Body of pancreas (tissue), 4 donors: Measurements from ENCODE around the gene ASB18. TPM values are rescaled to one million over a fixed set of nuclear protein-coding genes. Genes with fewer than 3 reads are reported as not detected.

Experiments used
- ATAC-seq: fragments of 150-250 bp; one replicate; pipeline ENCODE4 v1.9.1; 2016
- DNase-seq, 4 donors: peaks; one replicate each; pipeline ENCODE4 v3.0.0-alpha.2; 2019
- H3K27ac ChIP-seq, 4 donors: fragments of 200-600 bp; sonication (generic); 1 replicate in 3 of 4; 2 replicates in 1 of 4; pipeline versions ENCODE4 v1.5.1 to v1.6.1; 2016 to 2019; ENCODE audit warnings: mild to moderate bottlenecking in 1 of 4, mixed read lengths in 1 of 4, moderate library complexity in 1 of 4
- H3K27me3 ChIP-seq, 2 donors: fragments of 200-600 bp; sonication (generic); one replicate each; pipeline ENCODE4 v1.6.0; 2016; ENCODE audit warnings: mild to moderate bottlenecking in 1 of 2
- H3K36me3 ChIP-seq, 2 donors: fragments of 200-600 bp; sonication (generic); replicated peaks in 1 of 2; 2 replicates each; pipeline ENCODE4 v1.5.1; 2016; ENCODE audit warnings: low read depth in 2 of 2; ENCODE audit not compliant: insufficient read depth in 1 of 2
- H3K4me1 ChIP-seq: fragments of 200-600 bp; sonication (generic); one replicate; pipeline ENCODE4 v1.6.0; 2016
- H3K4me3 ChIP-seq, 2 donors: fragments of 200-600 bp; sonication (generic); 1 replicate in 1 of 2; 2 replicates in 1 of 2; pipeline ENCODE4 v1.5.1; 2016 to 2019
- H3K9me3 ChIP-seq, 3 donors: fragments of 200-600 bp; sonication (generic); 1 replicate in 2 of 3; 2 replicates in 1 of 3; pipeline ENCODE4 v1.5.1; 2016
- POLR2A ChIP-seq, 3 donors: fragments of 450-650 bp; IDR thresholded peaks; one replicate each; pipeline ENCODE4 v1.6.1; 2016; ENCODE audit warnings: antibody characterized with exemption in 3 of 3, mild to moderate bottlenecking in 2 of 3
- WGBS, 2 donors: methylation state at CpG; one replicate each; pipeline ENCODE4 v1.1.5; 2017; 5-methylcytosine and 5-hydroxymethylcytosine counted together
- intact Hi-C: fragments of 100-400 bp; cut with DNase I; formaldehyde crosslinking; loops from one replicate; pipeline ENCODE4 v1.15.1; 2023
- total RNA-seq, 2 donors: library from RNA; depleted of rRNA; stranded (reverse); fragments of >200 nt; gene quantifications; one replicate each; pipeline ENCODE4 v1.1.0, GENCODE V29; 2016
- TF ChIP-seq, protein P1 (sequence below), 7 experiments: fragments of 450-650 bp in 4 of 7; fragments of 200-600 bp in 3 of 7; sonication (generic) in 3 of 7; IDR thresholded peaks; one replicate each; pipeline ENCODE4 v1.5.1; 2016 to 2019; ENCODE audit warnings: antibody characterized with exemption in 7 of 7

ASB18 gene
- total RNA-seq, 2 donors from 2014 or later = not detected

GRCh38 chr2:236177604-236177966, 86.6 kb downstream of the ASB18 start:
- no peaks in the 10 kb centered on the region for H3K9me3 ChIP-seq
- peaks cover 0 to 51% of the 10 kb centered on the region in 2 donors for H3K27me3 ChIP-seq
- H3K27ac ChIP-seq = no peak overlapping the region
- DNase-seq (peak; percentile 24 to 57 (median 44)), ATAC-seq (peak; percentile 46)
- peaks cover 27% of the 10 kb centered on the region for H3K4me1 ChIP-seq
- TF ChIP-seq, protein P1, sequence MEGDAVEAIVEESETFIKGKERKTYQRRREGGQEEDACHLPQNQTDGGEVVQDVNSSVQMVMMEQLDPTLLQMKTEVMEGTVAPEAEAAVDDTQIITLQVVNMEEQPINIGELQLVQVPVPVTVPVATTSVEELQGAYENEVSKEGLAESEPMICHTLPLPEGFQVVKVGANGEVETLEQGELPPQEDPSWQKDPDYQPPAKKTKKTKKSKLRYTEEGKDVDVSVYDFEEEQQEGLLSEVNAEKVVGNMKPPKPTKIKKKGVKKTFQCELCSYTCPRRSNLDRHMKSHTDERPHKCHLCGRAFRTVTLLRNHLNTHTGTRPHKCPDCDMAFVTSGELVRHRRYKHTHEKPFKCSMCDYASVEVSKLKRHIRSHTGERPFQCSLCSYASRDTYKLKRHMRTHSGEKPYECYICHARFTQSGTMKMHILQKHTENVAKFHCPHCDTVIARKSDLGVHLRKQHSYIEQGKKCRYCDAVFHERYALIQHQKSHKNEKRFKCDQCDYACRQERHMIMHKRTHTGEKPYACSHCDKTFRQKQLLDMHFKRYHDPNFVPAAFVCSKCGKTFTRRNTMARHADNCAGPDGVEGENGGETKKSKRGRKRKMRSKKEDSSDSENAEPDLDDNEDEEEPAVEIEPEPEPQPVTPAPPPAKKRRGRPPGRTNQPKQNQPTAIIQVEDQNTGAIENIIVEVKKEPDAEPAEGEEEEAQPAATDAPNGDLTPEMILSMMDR (IDR thresholded peaks at IDR 0.05) = peak in 3 of 7 experiments; percentile 2 to 29 (median 24)
- no peak for TF ChIP-seq POLR2A (IDR thresholded peaks at IDR 0.05)
- H3K36me3 ChIP-seq = no peaks in the 10 kb centered on the region
- 5 to 19% methylated on average over 9 to 20 of the region's 20 CpGs for WGBS, 2 donors
- H3K4me3 ChIP-seq = no peak overlapping the region
- intact Hi-C loops = loop anchor here (5.0 kb wide), 1 partner anchor 410 kb away; no protein-coding TSS in a partner anchor

- Histone ChIP-seq H3K9me3 (no peaks in the 10 kb centered on the region), H3K4me3 (no peak overlapping the region), H3K27ac (no peak overlapping the region), H3K36me3 (no peaks in the 10 kb centered on the region), H3K4me1 (peaks cover 30% of the 10 kb centered on the region), H3K27me3 (peaks cover 0 to 57% of the 10 kb centered on the region in 2 donors)
- ATAC-seq (no peak), DNase-seq (no peak)
- no peak for TF ChIP-seq POLR2A (IDR thresholded peaks at IDR 0.05)
- TF ChIP-seq, protein P1 (IDR thresholded peaks at IDR 0.05) = no peak
- intact Hi-C loops = loop anchor here (5.0 kb wide), 1 partner anchor 410 kb away; no protein-coding TSS in a partner anchor
- 40 to 41% methylated on average over 19 to 20 of the region's 21 CpGs for WGBS, 2 donors
Observed at GRCh38 chr2:236176951-236177350, 87.3 kb downstream of the ASB18 start.

- Histone ChIP-seq H3K4me1 (peaks cover 33% of the 10 kb centered on the region), H3K9me3 (no peaks in the 10 kb centered on the region), H3K27ac (no peak overlapping the region), H3K4me3 (no peak overlapping the region), H3K36me3 (no peaks in the 10 kb centered on the region), H3K27me3 (peaks cover 0 to 63% of the 10 kb centered on the region in 2 donors)
- 6 to 11% methylated on average over 7 of the region's 7 CpGs for WGBS, 2 donors
- ATAC-seq = no peak
- no peak for TF ChIP-seq POLR2A (IDR thresholded peaks at IDR 0.05)
- TF ChIP-seq, protein P1 (IDR thresholded peaks at IDR 0.05) = peak in 5 of 7 experiments; percentile 12 to 36 (median 24)
- no peak for DNase-seq
- intact Hi-C loops = loop anchor here (5.0 kb wide), 1 partner anchor 409 kb away; no protein-coding TSS in a partner anchor
Observed at GRCh38 chr2:236176417-236176816, 87.8 kb downstream of the ASB18 start.

DNA sequence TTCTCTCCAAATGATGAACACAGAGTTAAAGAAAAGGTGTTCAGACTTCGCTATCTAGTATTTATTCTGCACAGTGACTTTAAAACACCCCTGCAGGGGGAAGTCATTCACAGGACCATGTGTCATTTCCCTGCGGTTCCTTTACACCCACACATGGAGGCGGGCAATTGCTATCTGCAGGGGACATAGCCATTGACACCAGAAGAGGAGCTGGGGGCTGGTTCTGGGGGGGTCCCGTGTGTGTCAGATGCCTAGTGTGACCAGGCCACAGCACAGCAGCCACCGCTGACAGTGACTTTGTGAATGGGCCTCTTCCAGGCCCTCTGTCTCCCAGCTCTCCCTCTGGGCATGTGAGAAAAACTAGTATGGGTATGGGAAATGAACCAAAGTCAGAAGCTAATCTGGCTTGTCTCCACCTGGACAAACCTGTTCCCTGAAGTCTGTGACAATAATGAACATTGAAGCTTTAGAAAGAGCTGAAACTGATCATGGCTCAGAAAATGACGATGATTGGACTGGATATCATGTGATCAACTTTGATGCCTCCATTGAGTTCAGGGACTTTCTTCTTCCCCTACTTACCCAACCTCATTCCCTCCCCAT, 88.6 kb downstream of the ASB18 start:
- Histone ChIP-seq H3K27me3 (peaks cover 0 to 68% of the 10 kb centered on the region in 2 donors), H3K4me3 (no peak overlapping the region), H3K9me3 (no peaks in the 10 kb centered on the region)

More for the DNA sequence above, 88.6 kb downstream of the ASB18 start:
- no peak for DNase-seq
- no peak for TF ChIP-seq POLR2A (IDR thresholded peaks at IDR 0.05)
- TF ChIP-seq, protein P1 (IDR thresholded peaks at IDR 0.05) = no peak
- Histone ChIP-seq H3K4me1 (peaks cover 36% of the 10 kb centered on the region), H3K27ac (no peak overlapping the region), H3K36me3 (no peaks in the 10 kb centered on the region)
- intact Hi-C loops = loop anchor here (5.0 kb wide), 1 partner anchor 408 kb away; no protein-coding TSS in a partner anchor
- no peak for ATAC-seq
- 32 to 40% methylated on average over 6 of the region's 6 CpGs for WGBS, 2 donors
